ENCODE results near the gene KCNT2.

KCNT2 gene

DNA sequence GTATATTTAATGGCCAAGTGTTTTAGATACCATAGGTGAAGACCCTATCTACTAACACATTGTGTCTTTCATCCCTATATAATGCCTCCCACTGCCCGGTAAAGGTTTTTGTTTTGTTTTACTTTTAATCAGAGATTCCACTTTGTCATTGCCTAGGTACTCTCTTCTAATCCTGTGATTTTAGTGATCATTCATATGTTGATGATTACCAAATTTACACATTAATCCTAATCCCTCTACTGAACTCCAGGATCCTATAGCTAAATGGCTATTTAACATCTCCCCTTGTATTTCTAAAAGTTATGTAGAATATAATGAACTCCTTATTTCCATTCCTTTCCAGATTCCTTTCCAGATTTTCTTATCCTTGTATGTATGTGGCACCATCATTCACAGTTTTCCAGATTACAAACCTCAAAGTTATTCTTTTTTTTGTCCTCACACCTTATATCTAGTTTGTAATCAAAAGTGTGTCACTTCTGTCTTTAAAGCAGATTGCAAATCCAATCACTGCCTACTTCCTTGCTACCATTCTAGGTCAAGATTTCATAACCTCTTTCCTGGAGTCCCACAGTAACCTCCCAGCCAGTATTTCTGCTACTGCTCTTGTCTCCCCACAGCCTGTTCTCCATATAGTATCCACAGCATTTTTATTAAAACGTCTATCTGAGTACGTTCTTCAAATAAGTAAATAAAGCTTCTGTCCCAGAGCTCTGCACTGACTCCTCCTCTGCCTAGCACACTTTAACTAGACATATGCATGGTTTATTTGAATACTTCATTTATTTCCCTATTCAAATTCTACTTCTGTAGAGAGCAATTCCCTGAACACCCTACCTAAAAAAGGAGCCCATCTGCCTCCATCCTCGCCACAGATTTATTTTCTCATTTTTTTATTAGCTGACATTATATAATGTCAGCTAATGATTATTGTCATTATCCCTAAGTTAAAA is 157.8 kb downstream of the KCNT2 start:
- no peaks in the 10 kb centered on the region for H3K27me3 ChIP-seq (ENCODE audit: insufficient read depth, low read depth, severe bottlenecking)
- H3K9me3 ChIP-seq (ENCODE audit: severe bottlenecking): no peaks in the 10 kb centered on the region
- no peak overlapping the region for H3K4me3 ChIP-seq (ENCODE audit: low read depth, low read length)
- DNase-seq: no peak
- H3K36me3 ChIP-seq: no peaks in the 10 kb centered on the region
- TF ChIP-seq, protein P1, sequence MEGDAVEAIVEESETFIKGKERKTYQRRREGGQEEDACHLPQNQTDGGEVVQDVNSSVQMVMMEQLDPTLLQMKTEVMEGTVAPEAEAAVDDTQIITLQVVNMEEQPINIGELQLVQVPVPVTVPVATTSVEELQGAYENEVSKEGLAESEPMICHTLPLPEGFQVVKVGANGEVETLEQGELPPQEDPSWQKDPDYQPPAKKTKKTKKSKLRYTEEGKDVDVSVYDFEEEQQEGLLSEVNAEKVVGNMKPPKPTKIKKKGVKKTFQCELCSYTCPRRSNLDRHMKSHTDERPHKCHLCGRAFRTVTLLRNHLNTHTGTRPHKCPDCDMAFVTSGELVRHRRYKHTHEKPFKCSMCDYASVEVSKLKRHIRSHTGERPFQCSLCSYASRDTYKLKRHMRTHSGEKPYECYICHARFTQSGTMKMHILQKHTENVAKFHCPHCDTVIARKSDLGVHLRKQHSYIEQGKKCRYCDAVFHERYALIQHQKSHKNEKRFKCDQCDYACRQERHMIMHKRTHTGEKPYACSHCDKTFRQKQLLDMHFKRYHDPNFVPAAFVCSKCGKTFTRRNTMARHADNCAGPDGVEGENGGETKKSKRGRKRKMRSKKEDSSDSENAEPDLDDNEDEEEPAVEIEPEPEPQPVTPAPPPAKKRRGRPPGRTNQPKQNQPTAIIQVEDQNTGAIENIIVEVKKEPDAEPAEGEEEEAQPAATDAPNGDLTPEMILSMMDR (IDR thresholded peaks at IDR 0.05; ENCODE audit: low read depth, low read length): no peak
- no peak overlapping the region for H3K27ac ChIP-seq

DNA sequence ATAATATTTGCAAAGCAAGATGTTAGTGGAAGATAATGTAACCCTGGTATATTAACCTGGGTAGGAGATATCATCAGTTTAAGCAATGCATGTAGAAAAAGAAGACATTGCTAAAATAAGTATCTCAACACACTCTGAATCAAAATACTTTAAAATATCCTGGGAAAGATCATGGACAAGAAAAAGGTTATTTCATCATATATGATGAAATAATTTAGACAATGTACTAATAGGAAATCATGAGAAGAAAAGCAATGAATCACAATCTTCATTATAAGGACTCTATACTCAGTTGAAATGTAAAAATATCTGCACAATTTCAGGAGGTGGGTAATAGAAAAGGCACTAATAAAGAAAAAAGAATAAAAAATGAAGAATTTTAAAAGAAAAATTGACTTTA is 158.8 kb downstream of the KCNT2 start:
- TF ChIP-seq, protein P1 (IDR thresholded peaks at IDR 0.05; ENCODE audit: low read depth, low read length): no peak
- no peak overlapping the region for H3K27ac ChIP-seq

DNA sequence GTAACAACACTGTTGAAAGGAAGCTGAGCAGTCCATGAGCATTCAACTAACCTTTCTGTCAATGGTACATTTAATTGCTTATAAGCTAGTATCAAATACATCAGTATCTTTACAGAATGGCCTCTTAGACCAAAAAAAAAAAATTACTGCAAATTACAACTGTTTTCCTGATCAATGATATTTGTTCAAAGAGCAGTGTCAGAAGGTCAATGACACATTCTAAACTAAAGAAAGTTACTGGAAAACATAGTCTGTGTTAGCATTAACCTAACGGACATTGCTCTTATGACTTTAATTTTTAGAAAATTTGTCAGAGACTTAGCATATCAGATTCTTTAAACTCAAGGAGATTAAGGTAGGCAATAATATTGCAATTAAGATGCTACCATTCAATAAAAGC is 162.5 kb downstream of the KCNT2 start:
- DNase-seq: no peak
- Histone ChIP-seq H3K36me3 (no peaks in the 10 kb centered on the region), H3K27ac (no peak overlapping the region), H3K27me3 (ENCODE audit: insufficient read depth, low read depth, severe bottlenecking) (no peaks in the 10 kb centered on the region), H3K4me3 (ENCODE audit: low read depth, low read length) (no peak overlapping the region), H3K9me3 (ENCODE audit: severe bottlenecking) (no peaks in the 10 kb centered on the region)
- TF ChIP-seq, protein P1 (IDR thresholded peaks at IDR 0.05; ENCODE audit: low read depth, low read length): no peak

More for the DNA sequence above, 158.8 kb downstream of the KCNT2 start:
- H3K4me3 ChIP-seq (ENCODE audit: low read depth, low read length): no peak overlapping the region
- no peak for DNase-seq
- H3K36me3 ChIP-seq: no peaks in the 10 kb centered on the region
- H3K27me3 ChIP-seq (ENCODE audit: insufficient read depth, low read depth, severe bottlenecking): no peaks in the 10 kb centered on the region
- H3K9me3 ChIP-seq (ENCODE audit: severe bottlenecking): no peaks in the 10 kb centered on the region

DNA sequence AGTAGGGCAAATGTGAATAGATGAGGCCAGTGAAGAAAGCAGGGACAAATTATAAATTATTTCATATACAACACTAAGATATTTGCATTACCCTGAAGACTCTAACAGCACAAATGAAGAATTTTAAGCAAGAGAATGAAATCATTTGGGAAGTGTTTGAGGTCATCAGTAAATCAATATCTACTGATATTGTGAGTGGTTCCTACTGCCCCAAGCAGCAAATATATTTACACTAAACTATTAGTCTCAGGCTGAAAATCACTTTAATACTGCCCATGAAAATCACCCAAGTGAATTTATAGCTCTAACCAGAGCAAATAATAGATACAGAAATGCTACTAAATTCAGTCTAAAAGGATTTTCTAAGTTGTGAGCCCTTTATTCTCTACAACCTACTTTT is 163.6 kb downstream of the KCNT2 start:
- Histone ChIP-seq H3K27ac (no peak overlapping the region), H3K27me3 (ENCODE audit: insufficient read depth, low read depth, severe bottlenecking) (no peaks in the 10 kb centered on the region), H3K36me3 (no peaks in the 10 kb centered on the region), H3K9me3 (ENCODE audit: severe bottlenecking) (no peaks in the 10 kb centered on the region), H3K4me3 (ENCODE audit: low read depth, low read length) (no peak overlapping the region)
- TF ChIP-seq, protein P1 (IDR thresholded peaks at IDR 0.05; ENCODE audit: low read depth, low read length): no peak
- DNase-seq: no peak

DNA sequence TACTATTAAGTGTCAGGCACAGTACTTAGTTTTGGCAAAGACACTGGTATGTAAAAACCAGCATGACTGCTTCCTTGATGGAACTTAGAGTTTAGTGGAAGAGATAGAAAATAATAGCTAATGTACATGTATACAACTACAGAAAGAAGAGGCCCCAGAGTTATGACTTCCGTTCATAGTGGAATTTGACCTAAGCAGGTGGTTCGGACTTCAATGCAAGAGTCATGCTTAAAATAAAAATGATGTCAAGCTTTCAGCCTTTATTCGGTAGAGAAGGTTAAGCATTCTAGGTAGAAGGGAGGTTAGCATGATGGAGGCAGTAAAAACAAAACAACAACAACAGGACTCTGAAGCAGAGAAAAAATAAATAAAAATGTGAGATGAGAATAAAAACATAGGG is 165.9 kb downstream of the KCNT2 start:
- no peak for DNase-seq
- Histone ChIP-seq H3K27me3 (ENCODE audit: insufficient read depth, low read depth, severe bottlenecking) (no peaks in the 10 kb centered on the region), H3K4me3 (ENCODE audit: low read depth, low read length) (no peak overlapping the region), H3K9me3 (ENCODE audit: severe bottlenecking) (no peaks in the 10 kb centered on the region), H3K36me3 (no peaks in the 10 kb centered on the region), H3K27ac (no peak overlapping the region)
- TF ChIP-seq, protein P1 (IDR thresholded peaks at IDR 0.05; ENCODE audit: low read depth, low read length): no peak

Measured in WERI-Rb-1 (cell line).